Activated CD4-positive, alpha-beta memory T cell treated with anti-CD3 and anti-CD28 coated beads, Interleukin-2, amount 10 ng/mL, durations not matched to agents 7 days and 5 days (primary cell): ENCODE data around the gene JADE3. TPM values are rescaled to one million over a fixed set of nuclear protein-coding genes. Genes with fewer than 3 reads are reported as not detected.

Experiments
- CTCF ChIA-PET: fragments of 350-600 bp; sonication (Branson Sonifier 250); formaldehyde crosslinking; loops from one replicate; lab custom pipeline; 2021; ENCODE audit warnings: antibody characterized with exemption, inconsistent platforms; lab: Charles Lee
- POLR2A ChIA-PET: fragments of 350-600 bp; sonication (Branson Sonifier 250); formaldehyde crosslinking; loops from one replicate; lab custom pipeline; 2021; ENCODE audit warnings: antibody characterized with exemption; lab: Charles Lee
- DNase-seq: peaks from one replicate; pipeline ENCODE4 v3.0.0-alpha.2; 2020
- H3K27ac Mint-ChIP-seq: one replicate; pipeline ENCODE4 v1.8.0; 2021; ENCODE audit warnings: mild to moderate bottlenecking, mixed read lengths
- H3K27me3 Mint-ChIP-seq: one replicate; pipeline ENCODE4 v1.8.0; 2021; ENCODE audit warnings: mixed read lengths
- H3K36me3 Mint-ChIP-seq: one replicate; pipeline ENCODE4 v1.8.0; 2021; ENCODE audit warnings: low read depth, mixed read lengths
- H3K4me1 Mint-ChIP-seq: one replicate; pipeline ENCODE4 v1.8.0; 2021; ENCODE audit warnings: mixed read lengths
- H3K4me3 Mint-ChIP-seq: one replicate; pipeline ENCODE4 v1.8.0; 2021; ENCODE audit warnings: mild to moderate bottlenecking, mixed read lengths
- H3K9me3 Mint-ChIP-seq: one replicate; pipeline ENCODE4 v1.8.0; 2021; ENCODE audit warnings: mixed read lengths
- total RNA-seq, 2 experiments: library from RNA; stranded (reverse); gene quantifications; one replicate each; pipeline ENCODE4 v1.2.3, GENCODE V29; 2021

Gene JADE3
- total RNA-seq, 2 experiments from 2014 or later = 1.5 to 2.2 TPM

DNA sequence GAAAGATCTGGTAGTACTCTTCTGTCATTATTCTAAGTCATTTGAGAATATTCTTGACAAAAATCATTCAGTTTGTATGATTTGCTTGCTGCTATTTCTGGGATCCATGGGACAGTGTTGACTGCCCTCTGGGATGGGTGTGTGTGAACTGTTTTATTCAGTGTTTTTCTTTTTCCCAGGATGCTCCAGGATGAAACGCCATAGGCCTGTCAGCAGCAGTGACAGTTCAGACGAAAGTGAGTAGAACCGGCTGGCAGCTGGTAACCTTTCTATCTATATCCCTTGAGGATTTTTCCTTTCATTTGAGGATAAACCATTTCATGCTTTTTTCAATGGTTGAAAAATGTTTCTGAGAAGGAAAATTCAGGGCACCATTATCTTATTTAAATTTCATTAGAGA is 72.5 kb downstream of the JADE3 start:
- Mint-ChIP-seq H3K9me3 (no peaks in the 10 kb centered on the region), H3K36me3 (peaks cover 4% of the 10 kb centered on the region), H3K27ac (no peak overlapping the region), H3K27me3 (peaks cover 4% of the 10 kb centered on the region), H3K4me3 (no peak overlapping the region), H3K4me1 (peaks cover 1% of the 10 kb centered on the region)
- ChIA-PET POLR2A (no interaction called here), CTCF (no interaction called here)
- DNase-seq = no peak

DNA sequence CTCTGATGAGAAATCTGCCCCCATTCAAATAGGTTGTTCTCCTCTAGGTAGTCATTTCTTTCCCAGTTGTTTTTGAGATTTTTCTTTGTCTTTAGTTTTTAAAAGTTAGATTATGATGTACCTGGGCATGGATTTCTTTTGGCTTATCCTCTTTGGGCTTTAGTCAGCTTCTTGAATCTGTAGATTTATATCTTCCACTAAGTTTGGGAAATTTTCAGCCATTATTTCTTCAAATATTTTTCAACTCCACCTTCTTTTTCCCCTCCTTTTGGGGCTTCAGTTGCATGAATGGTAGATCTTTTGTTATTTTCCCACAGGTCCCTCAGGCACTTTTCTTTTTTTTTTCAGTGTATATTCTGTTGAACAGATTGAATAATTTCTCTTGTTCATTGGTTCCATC is 77.3 kb downstream of the JADE3 start:
- Mint-ChIP-seq H3K36me3 (peaks cover 4% of the 10 kb centered on the region), H3K9me3 (no peaks in the 10 kb centered on the region), H3K4me1 (peaks cover 1% of the 10 kb centered on the region), H3K4me3 (no peak overlapping the region), H3K27ac (no peak overlapping the region), H3K27me3 (no peaks in the 10 kb centered on the region)
- POLR2A ChIA-PET = no interaction called here
- CTCF ChIA-PET = no interaction called here
- DNase-seq = no peak

DNA sequence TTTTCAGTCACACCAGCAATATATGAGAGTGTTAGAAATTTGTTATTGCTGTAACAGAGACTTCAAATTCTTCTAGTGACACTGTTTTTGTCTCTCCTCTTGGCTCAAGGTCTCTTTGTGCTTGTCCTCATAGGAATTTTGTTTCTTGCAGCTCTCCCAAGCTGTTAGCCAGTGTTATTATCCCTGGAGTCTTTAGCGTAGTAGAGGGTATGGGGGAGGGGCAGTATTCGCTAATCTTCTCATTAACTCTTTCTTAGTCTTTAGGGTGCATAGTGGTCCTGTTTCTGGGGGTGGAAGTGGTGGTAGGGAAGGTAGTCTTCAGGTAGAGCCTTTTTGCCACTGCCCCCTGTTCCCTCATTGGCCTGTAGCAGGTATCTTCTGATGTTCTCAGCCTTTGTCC is 79.4 kb downstream of the JADE3 start:
- H3K27ac Mint-ChIP-seq = no peak overlapping the region
- no peaks in the 10 kb centered on the region for H3K27me3 Mint-ChIP-seq
- no peak overlapping the region for H3K4me3 Mint-ChIP-seq
- H3K4me1 Mint-ChIP-seq = no peaks in the 10 kb centered on the region
- H3K9me3 Mint-ChIP-seq = no peaks in the 10 kb centered on the region
- CTCF ChIA-PET = no interaction called here
- no peaks in the 10 kb centered on the region for H3K36me3 Mint-ChIP-seq
- POLR2A ChIA-PET = no interaction called here
- DNase-seq = no peak

DNA sequence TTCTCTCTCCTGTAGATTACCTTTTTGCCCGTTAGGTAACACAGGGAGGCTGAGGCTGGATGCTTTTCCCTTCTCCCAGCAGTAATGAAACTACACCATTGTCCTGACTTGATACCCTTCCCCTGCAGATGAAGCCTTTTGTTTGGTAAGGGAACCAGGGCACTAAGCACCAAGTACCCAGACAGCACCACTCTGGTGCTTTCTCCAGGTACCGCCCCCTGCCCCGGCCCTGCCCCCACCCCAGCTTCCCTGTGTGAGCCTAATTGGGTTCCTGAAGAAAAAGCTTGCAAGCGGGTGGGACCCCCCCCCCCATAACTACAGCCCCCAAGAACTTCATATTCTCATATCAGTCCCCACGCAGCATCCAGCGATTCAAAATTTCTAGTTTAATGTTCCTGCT is 79.8 kb downstream of the JADE3 start:
- Mint-ChIP-seq H3K36me3 (no peaks in the 10 kb centered on the region), H3K4me3 (no peak overlapping the region), H3K27me3 (no peaks in the 10 kb centered on the region), H3K4me1 (no peaks in the 10 kb centered on the region), H3K27ac (no peak overlapping the region), H3K9me3 (no peaks in the 10 kb centered on the region)
- no peak for DNase-seq
- ChIA-PET POLR2A (no interaction called here), CTCF (no interaction called here)

DNA sequence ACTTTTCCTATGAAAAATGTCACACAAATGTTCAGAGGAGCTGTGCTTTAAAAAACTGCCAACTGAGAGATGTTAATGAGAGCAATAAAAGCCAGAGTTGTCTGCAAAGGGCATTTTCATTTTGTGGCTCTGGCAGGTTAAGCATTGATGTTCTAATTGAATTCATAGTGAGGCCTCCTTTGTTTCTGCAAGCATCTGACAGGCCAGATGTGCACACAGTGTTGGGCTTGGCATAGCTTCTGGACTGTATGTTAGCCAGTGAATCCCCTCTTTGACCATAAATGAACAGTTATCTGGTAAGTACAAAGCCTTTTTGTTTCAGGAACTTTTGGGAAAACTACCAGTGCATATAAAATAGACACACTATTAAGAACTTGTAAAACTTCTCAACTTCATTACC is 81.9 kb downstream of the JADE3 start:
- Mint-ChIP-seq H3K36me3 (no peaks in the 10 kb centered on the region), H3K27ac (no peak overlapping the region), H3K4me1 (no peaks in the 10 kb centered on the region), H3K4me3 (no peak overlapping the region), H3K9me3 (no peaks in the 10 kb centered on the region), H3K27me3 (no peaks in the 10 kb centered on the region)
- CTCF ChIA-PET = interaction anchor here (0.6 kb wide), 1 partner anchor 92 kb away, joined by 3 read pairs; no protein-coding TSS in a partner anchor
- no peak for DNase-seq
- POLR2A ChIA-PET = no interaction called here

DNA sequence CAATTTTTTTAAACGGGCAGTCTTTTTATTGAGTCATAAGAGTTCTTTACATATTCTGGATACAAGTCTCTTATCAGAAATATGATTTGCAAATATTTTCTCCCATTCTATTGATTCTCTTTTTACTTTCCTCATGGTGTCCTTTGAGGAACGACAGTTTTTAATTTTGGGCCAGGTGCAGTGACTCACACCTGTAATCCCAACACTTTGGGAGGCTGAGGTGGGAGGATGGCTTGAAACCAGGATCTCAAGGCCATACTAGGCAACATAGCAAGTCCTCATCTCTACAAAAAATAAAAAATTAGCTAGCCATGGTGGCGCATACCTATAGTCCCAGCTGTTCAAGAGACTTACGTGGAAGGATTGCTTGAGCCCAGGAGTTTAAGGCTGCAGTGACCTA is 99.9 kb downstream of the JADE3 start:
- DNase-seq = no peak
- POLR2A ChIA-PET = no interaction called here
- CTCF ChIA-PET = no interaction called here
- H3K27me3 Mint-ChIP-seq = no peaks in the 10 kb centered on the region
- no peaks in the 10 kb centered on the region for H3K36me3 Mint-ChIP-seq
- no peaks in the 10 kb centered on the region for H3K4me1 Mint-ChIP-seq
- no peak overlapping the region for H3K4me3 Mint-ChIP-seq
- no peaks in the 10 kb centered on the region for H3K9me3 Mint-ChIP-seq
- H3K27ac Mint-ChIP-seq = no peak overlapping the region

DNA sequence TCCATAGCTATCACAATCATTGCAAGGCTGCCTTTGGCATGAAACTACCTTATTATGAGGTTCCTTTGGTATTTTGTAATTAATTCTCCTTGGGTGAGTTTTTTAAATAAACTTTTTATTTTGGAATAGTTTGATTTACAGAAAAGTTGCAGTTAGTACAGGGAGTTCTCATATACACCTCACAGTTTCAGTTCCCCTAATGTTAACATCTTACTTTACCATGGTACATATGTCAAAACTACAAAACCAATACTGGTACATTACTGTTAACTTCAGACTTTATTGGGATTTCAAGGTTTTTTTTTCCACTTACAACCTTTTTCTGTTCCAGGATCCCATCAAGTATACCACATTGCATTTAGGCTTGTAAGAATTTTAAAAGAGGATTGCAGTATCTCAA is 114.0 kb downstream of the JADE3 start:
- Mint-ChIP-seq H3K9me3 (no peaks in the 10 kb centered on the region), H3K4me1 (no peaks in the 10 kb centered on the region), H3K4me3 (no peak overlapping the region), H3K27me3 (no peaks in the 10 kb centered on the region), H3K36me3 (no peaks in the 10 kb centered on the region), H3K27ac (no peak overlapping the region)
- no peak for DNase-seq
- POLR2A ChIA-PET = no interaction called here
- CTCF ChIA-PET = interaction anchor here (0.6 kb wide), 1 partner anchor 139 kb away, joined by 3 read pairs; no protein-coding TSS in a partner anchor

DNA sequence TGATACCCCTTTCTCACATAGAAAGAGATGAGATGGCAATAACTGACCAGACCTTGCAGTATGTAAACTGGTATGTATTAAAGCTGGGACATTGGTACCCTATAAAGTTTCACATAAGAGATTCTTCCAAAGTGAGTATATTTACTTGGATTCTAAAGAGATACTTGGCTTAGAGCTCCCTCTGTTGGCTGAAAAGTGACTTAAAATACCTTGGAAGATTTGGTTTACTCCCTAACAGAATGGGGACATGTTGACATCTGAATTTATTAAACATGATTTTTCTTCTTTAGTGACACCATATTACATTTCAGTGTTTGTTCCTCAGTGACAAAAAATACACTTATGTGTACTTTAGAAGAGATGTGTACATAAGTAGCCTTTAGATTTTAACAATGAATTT is 118.1 kb downstream of the JADE3 start:
- ChIA-PET POLR2A (interaction anchor here (0.7 kb wide), 1 partner anchor 738 kb away, joined by 3 read pairs; no protein-coding TSS in a partner anchor), CTCF (interaction anchor here (1.4 kb wide), 1 partner anchor 272 kb away, joined by 5 read pairs; the partner anchor contains the start of gene SLC9A7)
- no peak for DNase-seq
- Mint-ChIP-seq H3K4me3 (no peak overlapping the region), H3K27me3 (no peaks in the 10 kb centered on the region), H3K27ac (no peak overlapping the region), H3K4me1 (no peaks in the 10 kb centered on the region), H3K9me3 (no peaks in the 10 kb centered on the region), H3K36me3 (no peaks in the 10 kb centered on the region)

DNA sequence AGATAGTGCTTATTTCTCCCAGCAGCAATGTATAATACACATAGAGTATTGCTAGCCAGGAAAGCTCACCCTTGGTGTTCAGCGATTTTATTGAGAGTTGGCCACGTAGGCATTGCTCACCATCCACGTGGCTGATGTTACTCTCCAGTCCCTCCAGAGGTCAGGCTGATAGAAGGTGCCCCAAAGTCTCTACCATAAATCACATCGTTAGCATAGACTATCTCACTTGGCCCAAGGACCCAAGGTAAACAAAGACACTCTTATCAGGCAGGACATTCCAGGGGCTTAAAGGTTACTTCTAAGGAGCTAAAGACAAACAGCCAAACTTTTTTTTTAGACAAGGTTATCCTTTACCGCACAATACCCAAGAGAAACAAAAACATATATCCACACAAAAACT is 135.8 kb downstream of the JADE3 start:
- no peaks in the 10 kb centered on the region for H3K36me3 Mint-ChIP-seq
- ChIA-PET CTCF (no interaction called here), POLR2A (no interaction called here)
- H3K4me3 Mint-ChIP-seq = no peak overlapping the region
- H3K9me3 Mint-ChIP-seq = no peaks in the 10 kb centered on the region
- H3K27ac Mint-ChIP-seq = no peak overlapping the region
- DNase-seq = no peak
- H3K4me1 Mint-ChIP-seq = no peaks in the 10 kb centered on the region
- peaks cover 3% of the 10 kb centered on the region for H3K27me3 Mint-ChIP-seq

DNA sequence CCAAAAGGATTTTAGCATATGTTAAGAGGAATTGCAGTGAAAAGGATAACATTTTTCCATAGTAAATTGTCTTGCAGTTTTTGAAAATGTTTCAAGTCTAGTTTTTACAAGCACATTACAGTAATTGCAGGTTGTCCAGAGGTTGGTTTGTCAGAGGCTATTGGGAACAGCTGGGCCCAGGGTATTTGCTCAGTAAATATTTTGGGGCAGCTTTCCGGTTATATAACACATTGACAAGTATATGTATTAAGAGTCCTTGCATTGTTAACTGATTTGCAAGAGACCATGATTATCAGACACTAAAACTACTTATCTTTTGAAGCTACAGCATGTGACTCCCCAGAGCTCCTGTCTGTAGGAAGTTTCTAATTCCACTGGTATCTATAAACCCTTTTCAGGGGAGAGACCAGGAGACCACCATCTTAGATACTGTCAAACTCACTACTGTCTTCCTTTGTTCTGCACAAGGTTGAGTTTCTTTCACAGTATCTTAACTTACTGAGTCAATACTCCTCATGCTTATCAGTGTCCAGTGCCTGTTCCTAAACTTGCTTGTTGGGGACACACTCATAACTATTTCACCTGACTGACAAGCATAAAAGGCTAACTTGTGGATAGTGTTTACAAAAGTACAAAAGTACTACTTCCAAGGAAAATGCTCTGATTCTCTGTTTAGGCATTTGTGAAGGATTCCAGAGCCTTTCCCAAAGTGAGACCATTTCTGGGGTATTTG is 147.1 kb downstream of the JADE3 start:
- CTCF ChIA-PET = no interaction called here
- Mint-ChIP-seq H3K36me3 (no peaks in the 10 kb centered on the region), H3K9me3 (no peaks in the 10 kb centered on the region), H3K4me1 (no peaks in the 10 kb centered on the region), H3K27ac (no peak overlapping the region), H3K4me3 (no peak overlapping the region), H3K27me3 (peaks cover 1% of the 10 kb centered on the region)
- DNase-seq = no peak
- POLR2A ChIA-PET = no interaction called here

DNA sequence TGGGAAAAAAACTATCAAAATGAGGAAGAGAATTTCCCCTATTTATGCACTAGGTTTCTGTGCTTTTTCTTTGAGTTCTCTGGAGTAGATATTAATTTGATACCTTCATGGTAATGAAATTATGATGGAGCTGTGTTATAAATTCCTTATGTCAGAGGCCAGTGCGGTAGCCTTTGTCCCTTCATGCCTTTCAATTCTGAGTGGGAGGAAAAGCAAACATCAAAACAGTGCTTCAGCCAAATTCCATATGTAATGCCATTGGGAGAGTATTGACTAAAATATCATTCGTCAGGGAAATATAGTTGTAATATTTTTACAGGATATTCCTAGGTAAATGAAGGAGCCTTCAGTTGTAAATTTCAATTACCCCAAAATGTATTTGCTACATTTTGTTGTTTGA is 148.5 kb downstream of the JADE3 start:
- Mint-ChIP-seq H3K27me3 (peaks cover 1% of the 10 kb centered on the region), H3K9me3 (no peaks in the 10 kb centered on the region), H3K36me3 (no peaks in the 10 kb centered on the region), H3K4me1 (no peaks in the 10 kb centered on the region), H3K27ac (no peak overlapping the region), H3K4me3 (no peak overlapping the region)
- DNase-seq = no peak
- ChIA-PET CTCF (no interaction called here), POLR2A (no interaction called here)

DNA sequence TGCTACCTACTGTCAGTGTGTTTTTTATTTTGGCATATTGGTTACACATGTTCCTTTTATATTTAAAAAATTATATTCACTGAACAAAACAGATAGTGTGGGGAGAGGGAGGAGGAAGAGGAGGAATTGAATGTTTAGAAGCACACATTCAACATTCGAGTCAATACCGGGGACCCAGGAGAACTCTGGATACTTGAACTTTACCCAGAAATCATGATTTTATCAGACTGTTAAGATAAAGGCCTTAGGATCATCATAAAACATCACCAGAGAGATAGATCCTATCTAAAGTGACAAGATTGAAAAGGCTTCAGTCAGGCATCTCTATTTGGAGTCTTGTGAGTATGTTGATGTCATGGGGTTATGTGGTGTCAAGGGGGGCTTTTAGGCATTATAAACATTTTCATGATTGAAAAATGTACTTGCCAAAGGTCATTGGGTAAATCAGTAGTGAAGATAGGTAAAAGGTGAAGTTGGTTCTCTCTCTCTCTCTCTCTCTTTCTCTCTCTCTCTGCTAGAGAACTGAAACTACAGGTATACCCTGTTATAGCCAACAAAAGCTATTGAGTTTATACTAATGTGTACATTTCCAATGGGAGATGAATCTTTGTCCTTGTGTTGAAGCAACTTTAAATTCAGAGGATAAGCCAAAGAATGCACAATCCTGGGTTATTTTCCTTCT is 149.2 kb downstream of the JADE3 start:
- no peaks in the 10 kb centered on the region for H3K9me3 Mint-ChIP-seq
- POLR2A ChIA-PET = no interaction called here
- no peak for DNase-seq
- H3K4me3 Mint-ChIP-seq = no peak overlapping the region
- no peak overlapping the region for H3K27ac Mint-ChIP-seq
- peaks cover 1% of the 10 kb centered on the region for H3K27me3 Mint-ChIP-seq
- no peaks in the 10 kb centered on the region for H3K4me1 Mint-ChIP-seq
- no peaks in the 10 kb centered on the region for H3K36me3 Mint-ChIP-seq
- CTCF ChIA-PET = no interaction called here

DNA sequence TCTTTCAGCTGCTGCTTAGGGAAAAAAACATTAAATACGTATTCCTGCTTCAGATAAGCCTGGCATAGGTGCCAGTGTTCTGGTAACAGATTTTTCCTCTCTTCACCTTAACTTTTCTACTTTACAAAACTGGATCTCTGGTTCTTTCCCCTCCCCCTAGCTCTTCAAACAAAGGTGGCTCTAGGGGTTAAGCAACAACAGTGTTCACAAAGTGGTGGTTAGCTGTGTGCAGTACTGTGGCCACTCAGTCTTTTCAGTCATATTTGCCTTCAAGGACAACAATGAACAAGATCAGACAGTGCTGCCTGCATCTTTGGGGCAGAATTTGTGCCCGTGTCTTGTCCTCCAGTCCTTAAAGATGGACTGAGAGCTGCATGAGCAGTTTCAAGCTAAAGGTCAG is 151.0 kb downstream of the JADE3 start:
- no peak for DNase-seq
- peaks cover 1% of the 10 kb centered on the region for H3K27me3 Mint-ChIP-seq
- no peaks in the 10 kb centered on the region for H3K4me1 Mint-ChIP-seq
- ChIA-PET CTCF (no interaction called here), POLR2A (no interaction called here)
- H3K4me3 Mint-ChIP-seq = no peak overlapping the region
- H3K9me3 Mint-ChIP-seq = no peaks in the 10 kb centered on the region
- no peak overlapping the region for H3K27ac Mint-ChIP-seq
- no peaks in the 10 kb centered on the region for H3K36me3 Mint-ChIP-seq

DNA sequence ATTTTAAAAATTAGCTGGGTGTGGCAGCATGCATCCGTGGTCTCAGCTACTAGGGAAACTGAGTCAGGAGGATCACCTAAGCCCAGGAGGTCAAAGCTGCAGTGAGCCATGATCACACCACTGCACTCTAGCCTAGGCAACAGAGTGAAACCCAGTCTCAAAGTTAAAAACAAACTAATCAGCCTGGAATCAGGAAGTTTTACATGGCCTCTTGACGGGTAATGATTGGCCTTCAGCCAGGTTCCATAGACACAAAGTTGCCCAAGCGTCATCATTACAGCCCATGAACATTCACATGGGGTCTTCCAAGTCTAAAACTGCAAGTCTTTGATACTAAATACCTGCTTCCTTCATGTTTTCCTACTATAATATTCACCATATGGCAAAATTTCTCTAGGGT is 156.0 kb downstream of the JADE3 start:
- Mint-ChIP-seq H3K4me1 (no peaks in the 10 kb centered on the region), H3K36me3 (no peaks in the 10 kb centered on the region), H3K27ac (no peak overlapping the region), H3K4me3 (no peak overlapping the region), H3K27me3 (no peaks in the 10 kb centered on the region), H3K9me3 (no peaks in the 10 kb centered on the region)
- DNase-seq = no peak
- CTCF ChIA-PET = no interaction called here
- POLR2A ChIA-PET = no interaction called here
